Panc1 (cell line): ENCODE measurements around the gene GPR26. TPM values are rescaled to one million over a fixed set of nuclear protein-coding genes. Genes with fewer than 3 reads are reported as not detected.

Experiments used
- ATAC-seq: fragments of 200-7000 bp; cut with Tn5 transposase; 2 replicates; pipeline ENCODE4 v1.9.1; 2020; ENCODE audit warnings: mild to moderate bottlenecking, moderate library complexity
- BruUV-seq: library from RNA; stranded (reverse); fragments of 400-500 nt; replicated peaks from 2 replicates; lab custom pipeline; 2021; lab: Mats Ljungman, UMichigan
- CTCF ChIA-PET: fragments of 300-600 bp; sonication (Branson Sonifier 250); formaldehyde crosslinking; loops from one replicate; lab custom pipeline; 2022; ENCODE audit warnings: antibody characterized with exemption; lab: Charles Lee
- POLR2A ChIA-PET: fragments of 300-600 bp; sonication (Branson Sonifier 250); formaldehyde crosslinking; loops from one replicate; lab custom pipeline; 2022; ENCODE audit warnings: antibody characterized with exemption; lab: Charles Lee
- DNase-seq: peaks from one replicate; pipeline ENCODE4 v3.0.0-alpha.2; 2010; ENCODE audit warnings: low read depth, low spot score
- H3K27ac ChIP-seq: 2 replicates; pipeline ENCODE4 v1.5.1; 2011; ENCODE audit warnings: mild to moderate bottlenecking, low read length, inconsistent platforms
- H3K27me3 ChIP-seq: fragments of 200-500 bp; sonication (Bioruptor generic); 2 replicates; pipeline ENCODE4 v1.6.0; 2014; ENCODE audit warnings: low read length, inconsistent platforms; ENCODE audit not compliant: control insufficient read depth, insufficient read depth
- H3K36me3 ChIP-seq: fragments of 200-500 bp; sonication (Bioruptor generic); 2 replicates; pipeline ENCODE4 v1.5.1; 2014; ENCODE audit warnings: inconsistent platforms, mild to moderate bottlenecking, low read length, moderate library complexity; ENCODE audit not compliant: control insufficient read depth, insufficient read depth
- H3K4me1 ChIP-seq: 2 replicates; pipeline ENCODE4 v1.5.1; 2011; ENCODE audit warnings: inconsistent platforms, mild to moderate bottlenecking, low read length, moderate library complexity; ENCODE audit not compliant: control insufficient read depth, insufficient read depth
- H3K4me3 ChIP-seq, 2 experiments: 2 replicates each; pipeline ENCODE4 v1.5.1; 2011 to 2012; ENCODE audit warnings: low read depth in 2 of 2, low read length in 2 of 2, mild to moderate bottlenecking in 2 of 2, inconsistent platforms in 1 of 2, moderate library complexity in 1 of 2
- H3K9me3 ChIP-seq: fragments of 200-500 bp; sonication (Bioruptor generic); 2 replicates; pipeline ENCODE4 v1.5.1; 2014; ENCODE audit warnings: low read depth, mild to moderate bottlenecking, inconsistent platforms, low read length, moderate library complexity; ENCODE audit not compliant: control insufficient read depth, insufficient read depth
- CTCF ChIP-seq: fragments of 450-650 bp; IDR thresholded peaks from 2 replicates; pipeline ENCODE4 v1.5.1; 2017; ENCODE audit warnings: mild to moderate bottlenecking
- POLR2AphosphoS5 ChIP-seq: IDR thresholded peaks from 2 replicates; pipeline ENCODE4 v1.6.1; 2012; ENCODE audit warnings: mild to moderate bottlenecking, low read depth, low read length, moderate library complexity
- REST ChIP-seq, 2 experiments: IDR thresholded peaks; 2 replicates each; pipeline ENCODE4 v1.6.1; 2011 to 2012; ENCODE audit warnings: low read depth in 2 of 2, control low read depth in 1 of 2, low read length in 1 of 2, mild to moderate bottlenecking in 1 of 2, moderate library complexity in 1 of 2; ENCODE audit not compliant: insufficient read depth in 1 of 2
- SIN3A ChIP-seq: IDR thresholded peaks from 2 replicates; pipeline ENCODE4 v1.6.1; 2012; ENCODE audit warnings: low read depth, mild to moderate bottlenecking, low read length, moderate library complexity, borderline replicate concordance; ENCODE audit not compliant: insufficient read depth
- TCF7L2 ChIP-seq: IDR thresholded peaks from 2 replicates; pipeline ENCODE4 v1.6.1; 2011; ENCODE audit warnings: mild to moderate bottlenecking, low read depth, low read length, inconsistent platforms
- in situ Hi-C: cut with HindIII; loops from 2 replicates; pipeline ENCODE4 v1.10.0; 2016; ENCODE audit warnings: low sequenced_read_pairs, low pct_unique_long_range_greater_than_20kb
- intact Hi-C: fragments of 100-400 bp; cut with micrococcal nuclease; formaldehyde crosslinking; loops from one replicate; pipeline ENCODE4 v1.10.0; 2022; ENCODE audit not compliant: unreplicated experiment
- total RNA-seq: library from RNA; stranded (reverse); gene quantifications from one replicate; pipeline ENCODE4 v1.2.1, GENCODE V29; 2021; ENCODE audit not compliant: unreplicated experiment

The GPR26 gene
- total RNA-seq, 1 experiment from 2014 or later: not detected

GRCh38 chr10:123635745-123636144 is 30.4 kb upstream of the GPR26 start:
- no peaks in the 10 kb centered on the region for H3K9me3 ChIP-seq
- POLR2A ChIA-PET: no interaction called here
- no peaks in the 10 kb centered on the region for H3K4me1 ChIP-seq
- intact Hi-C loops: no loop called here
- no peaks in the 10 kb centered on the region for H3K36me3 ChIP-seq
- peaks cover 24% of the 10 kb centered on the region for H3K27me3 ChIP-seq
- ATAC-seq (no peak), DNase-seq (no peak)
- CTCF ChIA-PET: no interaction called here
- no peak overlapping the region for H3K4me3 ChIP-seq
- TF ChIP-seq POLR2AphosphoS5: no peak
- no peak for TF ChIP-seq SIN3A
- no peak for TF ChIP-seq TCF7L2
- TF ChIP-seq REST (IDR thresholded peaks at IDR 0.05; ENCODE audit: insufficient read depth in 1 of 2, low read depth in 2 of 2, low read length in 1 of 2): no peak
- no peak for TF ChIP-seq CTCF
- no TSS peak for BruUV-seq
- in situ Hi-C loops: no loop called here
- H3K27ac ChIP-seq: no peak overlapping the region

- H3K4me3 ChIP-seq: no peak overlapping the region
- H3K27ac ChIP-seq: no peak overlapping the region
- intact Hi-C loops: no loop called here
- H3K36me3 ChIP-seq: no peaks in the 10 kb centered on the region
- no peak for TF ChIP-seq CTCF
- no peak for TF ChIP-seq POLR2AphosphoS5
- no peak for TF ChIP-seq REST (IDR thresholded peaks at IDR 0.05; ENCODE audit: insufficient read depth in 1 of 2, low read depth in 2 of 2, low read length in 1 of 2)
- TF ChIP-seq SIN3A: no peak
- TF ChIP-seq TCF7L2: no peak
- POLR2A ChIA-PET: no interaction called here
- in situ Hi-C loops: no loop called here
- DNase-seq (no peak), ATAC-seq (no peak)
- BruUV-seq: no TSS peak
- H3K27me3 ChIP-seq: peaks cover 31% of the 10 kb centered on the region
- CTCF ChIA-PET: no interaction called here
- H3K4me1 ChIP-seq: no peaks in the 10 kb centered on the region
- H3K9me3 ChIP-seq: no peaks in the 10 kb centered on the region
Observed at GRCh38 chr10:123636598-123637325, 29.4 kb upstream of the GPR26 start.
